Fibroblast of skin of right quadriceps (primary cell): Measurements from ENCODE around the gene CATSPER1.
A peak's percentile ranks its signal among the peaks of the same experiment; 100 is the strongest.
"Not testable (repeated sequence)": the region's sequence is repeated elsewhere in the genome, so short reads cannot be mapped to it uniquely, and the experiment has no call there.

ENCODE experiments used
- DNase-seq: peaks from one replicate; pipeline ENCODE4 v3.0.0-alpha.2; 2013

The CATSPER1 gene

GRCh38 chr11:66051766-66052663 lies 25.7 kb upstream of the CATSPER1 start, which contains the start of gene SF3B2:
SF3B2 (plus strand) TSS chr11:66052364; CDS start chr11:66052385, 21 bp downstream.
- peak; percentile 99 for DNase-seq

GRCh38 chr11:66051371-66051765 lies 25.1 kb upstream of the CATSPER1 start:
- DNase-seq: no peak

- DNase-seq: no peak
These were observed 24.4 kb upstream of the CATSPER1 start for GRCh38 chr11:66050581-66051231.

GRCh38 chr11:66048547-66049323 lies 22.5 kb upstream of the CATSPER1 start, which contains the start of gene GAL3ST3:
GAL3ST3 (minus strand) TSS chr11:66049161; CDS start chr11:66045415, 3,746 bp downstream.
- DNase-seq: no peak

GRCh38 chr11:66047541-66048365 lies 21.5 kb upstream of the CATSPER1 start:
- DNase-seq: no peak

- DNase-seq: no peak
These were observed 20.6 kb upstream of the CATSPER1 start for GRCh38 chr11:66046901-66047300.

- peak; percentile 66 for DNase-seq
These were observed 18.9 kb upstream of the CATSPER1 start for GRCh38 chr11:66045177-66045639.

GRCh38 chr11:66044757-66045156 lies 18.5 kb upstream of the CATSPER1 start:
- DNase-seq: no peak

GRCh38 chr11:66042996-66043906 lies 17.0 kb upstream of the CATSPER1 start:
- DNase-seq: no peak

- no peak for DNase-seq
These were observed 16.1 kb upstream of the CATSPER1 start for GRCh38 chr11:66042227-66042995.

GRCh38 chr11:66039765-66040164 lies 13.5 kb upstream of the CATSPER1 start:
- DNase-seq: no peak

GRCh38 chr11:66037327-66037726 lies 11.0 kb upstream of the CATSPER1 start:
- no peak for DNase-seq

- no peak for DNase-seq
These were observed 10.0 kb upstream of the CATSPER1 start for GRCh38 chr11:66036334-66036710.

- no peak for DNase-seq
These were observed 9.5 kb upstream of the CATSPER1 start for GRCh38 chr11:66035653-66036333.

GRCh38 chr11:66032957-66033735 lies 6.9 kb upstream of the CATSPER1 start:
- DNase-seq: no peak

GRCh38 chr11:66023186-66023440 lies 3.2 kb downstream of the CATSPER1 start:
- not testable (repeated sequence) for DNase-seq

GRCh38 chr11:66022401-66023185 lies 3.7 kb downstream of the CATSPER1 start:
- peak; percentile 55 for DNase-seq
